Progenitor cell of endocrine pancreas (in vitro differentiated cells): Measurements from ENCODE around the gene C9orf72. TPM values are rescaled to one million over a fixed set of nuclear protein-coding genes. Genes with fewer than 3 reads are reported as not detected.

Source experiments
- DNase-seq: peaks from one replicate; pipeline ENCODE4 v3.0.0; 2021; ENCODE audit warnings: low spot score; ENCODE audit not compliant: unreplicated experiment
- H3K27ac Mint-ChIP-seq: 2 replicates; pipeline ENCODE4 v1.8.0; 2021; ENCODE audit warnings: mild to moderate bottlenecking, moderate library complexity, mixed read lengths
- H3K27me3 Mint-ChIP-seq: 2 replicates; pipeline ENCODE4 v1.8.0; 2021; ENCODE audit warnings: mixed read lengths
- H3K36me3 Mint-ChIP-seq: 2 replicates; pipeline ENCODE4 v1.8.0; 2022; ENCODE audit warnings: mixed read lengths; ENCODE audit not compliant: insufficient read depth
- H3K4me1 Mint-ChIP-seq: 2 replicates; pipeline ENCODE4 v1.8.0; 2021; ENCODE audit warnings: low read depth, mixed read lengths
- H3K4me3 Mint-ChIP-seq: 2 replicates; pipeline ENCODE4 v1.8.0; 2021; ENCODE audit warnings: low read depth, mild to moderate bottlenecking, moderate library complexity, mixed read lengths
- H3K9me3 Mint-ChIP-seq: 2 replicates; pipeline ENCODE4 v1.8.0; 2021; ENCODE audit warnings: low read depth, mixed read lengths
- CTCF ChIP-seq: fragments of 200-600 bp; sonication (generic); IDR thresholded peaks from one replicate; pipeline ENCODE4 v1.5.0; 2021; ENCODE audit warnings: antibody characterized with exemption, mild to moderate bottlenecking; ENCODE audit not compliant: unreplicated experiment
- total RNA-seq: library from RNA; stranded (reverse); gene quantifications from 2 replicates; pipeline ENCODE4 v1.2.1, GENCODE V29; 2021

C9orf72 gene
- total RNA-seq, 1 donor from 2014 or later: 18.6 TPM

GRCh38 chr9:27549196-27549755 is 24.0 kb downstream of the C9orf72 start:
- Mint-ChIP-seq H3K36me3 (peaks cover 22% of the 10 kb centered on the region), H3K4me3 (no peak overlapping the region), H3K9me3 (no peaks in the 10 kb centered on the region), H3K4me1 (no peaks in the 10 kb centered on the region), H3K27me3 (no peaks in the 10 kb centered on the region), H3K27ac (no peak overlapping the region)
- no peak for DNase-seq
- TF ChIP-seq CTCF: no peak

- no peaks in the 10 kb centered on the region for H3K9me3 Mint-ChIP-seq
- peak; percentile 66 for TF ChIP-seq CTCF
- no peak overlapping the region for H3K4me3 Mint-ChIP-seq
- H3K36me3 Mint-ChIP-seq: peaks cover 13% of the 10 kb centered on the region
- H3K4me1 Mint-ChIP-seq: no peaks in the 10 kb centered on the region
- H3K27ac Mint-ChIP-seq: no peak overlapping the region
- no peak for DNase-seq
- no peaks in the 10 kb centered on the region for H3K27me3 Mint-ChIP-seq
These were observed 25.1 kb downstream of the C9orf72 start for GRCh38 chr9:27548055-27548741.

GRCh38 chr9:27545471-27545870 is 27.8 kb downstream of the C9orf72 start:
- H3K4me1 Mint-ChIP-seq: no peaks in the 10 kb centered on the region
- no peaks in the 10 kb centered on the region for H3K27me3 Mint-ChIP-seq
- TF ChIP-seq CTCF: no peak
- H3K36me3 Mint-ChIP-seq: peaks cover 8% of the 10 kb centered on the region
- DNase-seq: no peak
- H3K27ac Mint-ChIP-seq: no peak overlapping the region
- H3K9me3 Mint-ChIP-seq: no peaks in the 10 kb centered on the region
- no peak overlapping the region for H3K4me3 Mint-ChIP-seq

GRCh38 chr9:27542508-27542907 is 30.8 kb downstream of the C9orf72 start:
- Mint-ChIP-seq H3K9me3 (no peaks in the 10 kb centered on the region), H3K4me1 (no peaks in the 10 kb centered on the region), H3K27me3 (no peaks in the 10 kb centered on the region), H3K36me3 (peaks cover 8% of the 10 kb centered on the region), H3K27ac (no peak overlapping the region), H3K4me3 (no peak overlapping the region)
- no peak for TF ChIP-seq CTCF
- DNase-seq: no peak

- Mint-ChIP-seq H3K27me3 (no peaks in the 10 kb centered on the region), H3K27ac (no peak overlapping the region), H3K4me1 (no peaks in the 10 kb centered on the region), H3K36me3 (peaks cover 8% of the 10 kb centered on the region), H3K9me3 (no peaks in the 10 kb centered on the region), H3K4me3 (no peak overlapping the region)
- DNase-seq: no peak
- TF ChIP-seq CTCF: no peak
These were observed 31.5 kb downstream of the C9orf72 start for GRCh38 chr9:27541740-27542139.
